HepG2 (cell line): Measurements from ENCODE around the gene CENPK. TPM values are rescaled to one million over a fixed set of nuclear protein-coding genes. Genes with fewer than 3 reads are reported as not detected.

Experiments used
- ATAC-seq: fragments of 200-7000 bp; cut with Tn5 transposase; 3 replicates; pipeline ENCODE4 v1.9.1; 2020; ENCODE audit warnings: mild to moderate bottlenecking, moderate library complexity
- BruUV-seq: library from RNA; stranded (reverse); fragments of 400-500 nt; replicated peaks from 2 replicates; lab custom pipeline; 2021; lab: Mats Ljungman, UMichigan
- CTCF ChIA-PET: fragments of 300-600 bp; formaldehyde crosslinking; extraction: SDS; loops from one replicate; lab custom pipeline; 2021; ENCODE audit warnings: low total read pairs, inconsistent platforms, low intra/inter-chr PET ratio; lab: Yijun Ruan, JAX
- POLR2A ChIA-PET: fragments of 350-600 bp; sonication (Branson Sonifier 250); formaldehyde crosslinking; loops from one replicate; lab custom pipeline; 2020; ENCODE audit warnings: antibody characterized with exemption, inconsistent platforms; lab: Yijun Ruan, JAX
- DNase-seq: peaks from one replicate; pipeline ENCODE4 v3.0.0-alpha.2; 2015; ENCODE audit warnings: low spot score
- FAIRE-seq: peaks from 3 replicates; lab custom pipeline; 2011; peaks lifted over from hg19 to GRCh38; lab: Jason Lieb, UNC
- H2AFZ ChIP-seq: one replicate; pipeline ENCODE4 v1.6.1; 2011; ENCODE audit warnings: low read length, inconsistent platforms
- H3K27ac ChIP-seq: fragments of 300-600 bp; 3 replicates; pipeline ENCODE4 v1.8.0; 2011; ENCODE audit warnings: mixed run types, mild to moderate bottlenecking, mixed read lengths, low read length, inconsistent platforms; ENCODE audit not compliant: insufficient read depth; ENCODE audit errors: extremely low read length
- H3K27me3 ChIP-seq, 2 experiments: fragments of 200-600 bp in 1 of 2; 2 replicates in 1 of 2; 3 replicates in 1 of 2; pipeline versions ENCODE4 v1.6.0 to v1.8.0; 2011; ENCODE audit warnings: low read length in 2 of 2, mild to moderate bottlenecking in 2 of 2, moderate library complexity in 2 of 2, inconsistent platforms in 1 of 2; ENCODE audit not compliant: insufficient read depth in 2 of 2, control insufficient read depth in 1 of 2
- H3K36me3 ChIP-seq, 2 experiments: fragments of 200-600 bp in 1 of 2; replicated peaks in 1 of 2; 2 replicates in 1 of 2; 3 replicates in 1 of 2; pipeline versions ENCODE4 v1.5.1 to v1.8.0; 2011; ENCODE audit warnings: low read length in 2 of 2, inconsistent platforms in 1 of 2; ENCODE audit not compliant: insufficient read depth in 2 of 2, control insufficient read depth in 1 of 2
- H3K4me1 ChIP-seq: 2 replicates; pipeline ENCODE4 v1.5.1; 2012; ENCODE audit warnings: low read length, inconsistent platforms; ENCODE audit not compliant: insufficient read depth
- H3K4me2 ChIP-seq: 2 replicates; pipeline ENCODE4 v1.6.0; 2011; ENCODE audit warnings: low read depth, low read length, inconsistent platforms
- H3K4me3 ChIP-seq, 3 experiments: fragments of 200-600 bp in 1 of 3; sonication (generic), shearing (Covaris generic) in 1 of 3; replicated peaks in 1 of 3; 2 replicates each; pipeline ENCODE4 v1.5.1; 2011 to 2016; ENCODE audit warnings: low read length in 3 of 3, inconsistent platforms in 2 of 3, low read depth in 2 of 3, mild to moderate bottlenecking in 2 of 3, control low read depth in 1 of 3, mixed read lengths in 1 of 3; ENCODE audit not compliant: insufficient read depth in 1 of 3
- H3K79me2 ChIP-seq: one replicate; pipeline ENCODE4 v1.6.1; 2011; ENCODE audit warnings: low read length, inconsistent platforms; ENCODE audit not compliant: insufficient read depth
- H3K9ac ChIP-seq: 2 replicates; pipeline ENCODE4 v1.6.0; 2011; ENCODE audit warnings: mild to moderate bottlenecking, low read depth, low read length, inconsistent platforms; ENCODE audit not compliant: insufficient read depth
- H3K9me3 ChIP-seq: 2 replicates; pipeline ENCODE4 v1.5.1; 2012; ENCODE audit warnings: mild to moderate bottlenecking, low read length
- H4K20me1 ChIP-seq: 2 replicates; pipeline ENCODE4 v1.6.0; 2011; ENCODE audit warnings: inconsistent platforms, mild to moderate bottlenecking, low read length, moderate library complexity; ENCODE audit not compliant: insufficient read depth
- DDIT3 ChIP-seq: sonication (generic); formaldehyde crosslinking; IDR thresholded peaks from 2 replicates; pipeline ENCODE4 v1.4.0; 2020; ENCODE audit warnings: mild to moderate bottlenecking, missing genetic modification reagents
- EED ChIP-seq: sonication (generic); formaldehyde crosslinking; IDR thresholded peaks from 2 replicates; pipeline ENCODE4 v1.5.0; 2020; ENCODE audit warnings: mild to moderate bottlenecking, missing genetic modification reagents
- FOXK1 ChIP-seq: sonication (generic); formaldehyde crosslinking; IDR thresholded peaks from 2 replicates; pipeline ENCODE4 v1.4.0; 2020; ENCODE audit warnings: low read depth, missing genetic modification reagents, borderline replicate concordance
- HDAC1 ChIP-seq: sonication (generic); formaldehyde crosslinking; IDR thresholded peaks from 2 replicates; pipeline ENCODE4 v1.5.1; 2020; ENCODE audit warnings: mild to moderate bottlenecking, missing genetic modification reagents
- HINFP ChIP-seq: sonication (generic); formaldehyde crosslinking; IDR thresholded peaks from 2 replicates; pipeline ENCODE4 v1.4.0; 2020; ENCODE audit warnings: low read depth, mild to moderate bottlenecking, missing genetic modification reagents
- HNRNPL ChIP-seq: fragments of 200-400 bp; formaldehyde crosslinking; IDR thresholded peaks from 2 replicates; pipeline ENCODE4 v1.6.1; 2017; ENCODE audit warnings: mild to moderate bottlenecking, low read depth, low read length
- KDM3A ChIP-seq: IDR thresholded peaks from 2 replicates; pipeline ENCODE4 v1.6.1; 2018; ENCODE audit warnings: low read depth, missing compliant biosample characterization
- MAF1 ChIP-seq: sonication (generic); formaldehyde crosslinking; IDR thresholded peaks from 2 replicates; pipeline ENCODE4 v1.5.0; 2020; ENCODE audit warnings: missing genetic modification reagents, borderline replicate concordance
- MXD3 ChIP-seq: IDR thresholded peaks from 2 replicates; pipeline ENCODE4 v1.6.1; 2016; ENCODE audit warnings: mild to moderate bottlenecking, missing biosample characterization, missing genetic modification reagents
- NCOR1 ChIP-seq: fragments of 200-600 bp; sonication (generic); IDR thresholded peaks from 2 replicates; pipeline ENCODE4 v1.7.0; 2017; ENCODE audit warnings: antibody characterized with exemption, low read length, borderline replicate concordance
- NR0B2 ChIP-seq: sonication (generic); formaldehyde crosslinking; IDR thresholded peaks from 2 replicates; pipeline ENCODE4 v1.4.0; 2020; ENCODE audit warnings: mild to moderate bottlenecking, missing genetic modification reagents
- RFXANK ChIP-seq: IDR thresholded peaks from 2 replicates; pipeline ENCODE4 v1.6.1; 2016
- SIX1 ChIP-seq: sonication (generic); formaldehyde crosslinking; IDR thresholded peaks from 2 replicates; pipeline ENCODE4 v1.4.0; 2020; ENCODE audit warnings: missing genetic modification reagents, borderline replicate concordance
- TGIF2 ChIP-seq: IDR thresholded peaks from 2 replicates; pipeline ENCODE4 v1.6.1; 2016; ENCODE audit warnings: control low read depth, missing compliant biosample characterization
- ZFP36 ChIP-seq: fragments of 150-350 bp; IDR thresholded peaks from 2 replicates; pipeline ENCODE4 v1.6.1; 2018; ENCODE audit warnings: borderline replicate concordance, low read length, low read depth; ENCODE audit not compliant: partially characterized antibody
- ZKSCAN1 ChIP-seq: fragments of 150-350 bp; IDR thresholded peaks from 2 replicates; pipeline ENCODE4 v1.6.1; 2014; ENCODE audit warnings: low read length
- ZNF260 ChIP-seq: sonication (generic); formaldehyde crosslinking; IDR thresholded peaks from 2 replicates; pipeline ENCODE4 v1.4.0; 2020; ENCODE audit warnings: missing genetic modification reagents, low read depth, mild to moderate bottlenecking, borderline replicate concordance
- ZNF383 ChIP-seq: sonication (generic); formaldehyde crosslinking; IDR thresholded peaks from 2 replicates; pipeline ENCODE4 v1.4.0; 2020; ENCODE audit warnings: missing genetic modification reagents, mild to moderate bottlenecking, borderline replicate concordance
- ZNF770 ChIP-seq: sonication (generic); formaldehyde crosslinking; IDR thresholded peaks from 2 replicates; pipeline ENCODE4 v1.5.0; 2020; ENCODE audit warnings: mild to moderate bottlenecking, missing genetic modification reagents
- WGBS: methylation state at CpG from one replicate; pipeline ENCODE4 v1.1.6; 2017; ENCODE audit warnings: low lambda C conversion rate; 5-methylcytosine and 5-hydroxymethylcytosine counted together
- in situ Hi-C: cut with HindIII; loops from 2 replicates; pipeline ENCODE4 v1.10.0; 2017; ENCODE audit warnings: low pct_unique_long_range_greater_than_20kb; ENCODE audit not compliant: extremely low pct_ligation_motif_present
- intact Hi-C: fragments of 100-400 bp; cut with micrococcal nuclease; formaldehyde crosslinking; loops from one replicate; pipeline ENCODE4 v1.10.0; 2022; ENCODE audit not compliant: unreplicated experiment
- polyA plus RNA-seq, 8 experiments: library from polyadenylated mRNA; depleted of rRNA in 3 of 8; stranded (reverse) in 7 of 8; unstranded in 1 of 8; fragments of >200 nt; fragmentation: Illumina TruSeq in 4 of 8; extraction: Trizol in 4 of 8; gene quantifications; 2 replicates each; pipeline versions ENCODE4 v1.2.1 to v1.2.3, GENCODE V29; 2011 to 2016; ENCODE audit warnings: low read depth in 4 of 8, missing spikeins in 1 of 8, mixed read lengths in 1 of 8; ENCODE audit not compliant: insufficient read depth in 1 of 8
- total RNA-seq, 5 experiments: library from RNA; depleted of rRNA; stranded (reverse); fragments of >200 nt; fragmentation: Illumina TruSeq; extraction: Trizol; gene quantifications; 2 replicates each; pipeline ENCODE4 v1.2.3, GENCODE V29; 2016; ENCODE audit warnings: low read depth in 1 of 5

The CENPK gene
- total and polyA plus RNA-seq, 2 of the 13 experiments (the other 11 are each of a cell fraction or from before 2014, with no cell fraction given) = 14.3 to 54.4 TPM

- TF ChIP-seq HINFP (CRISPR knock-in tag) = no peak
- no peak for TF ChIP-seq NCOR1
- no peak for TF ChIP-seq ZNF260 (CRISPR knock-in tag)
- no peak for TF ChIP-seq EED
- no peak for TF ChIP-seq ZFP36
- TF ChIP-seq HNRNPL = no peak
These were observed 81.8 kb downstream of the CENPK start (continued) for GRCh38 chr5:65481171-65481581.

- FAIRE-seq = peak; percentile 69
- TF ChIP-seq ZNF383 = no peak
- TF ChIP-seq HDAC1 (CRISPR knock-in tag) = no peak
- TF ChIP-seq RFXANK = no peak
- no peak for TF ChIP-seq MAF1 (CRISPR knock-in tag)
- TF ChIP-seq SIX1 (CRISPR knock-in tag) = no peak
- no peak for TF ChIP-seq MXD3 (CRISPR knock-in tag)
- TF ChIP-seq TGIF2 = no peak
- TF ChIP-seq KDM3A (CRISPR knock-in tag) = no peak
- TF ChIP-seq FOXK1 (CRISPR knock-in tag) = no peak
- TF ChIP-seq ZNF770 (CRISPR knock-in tag) = no peak
- no peak for TF ChIP-seq DDIT3 (CRISPR knock-in tag)
- no peak for TF ChIP-seq ZKSCAN1
- no peak for TF ChIP-seq NR0B2
These were observed 82.6 kb downstream of the CENPK start for GRCh38 chr5:65480306-65480865.

More at GRCh38 chr5:65480306-65480865, 82.6 kb downstream of the CENPK start:
- peak overlapping the region; percentile 51 for H3K9ac ChIP-seq
- no peaks in the 10 kb centered on the region for H4K20me1 ChIP-seq
- intact Hi-C loops = loop anchor here (5.0 kb wide), 3 partner anchors 153 to 843 kb away; no protein-coding TSS in a partner anchor
- no peaks in the 10 kb centered on the region; a peak in 1 of 5 replicates for H3K27me3 ChIP-seq
- DNase-seq = peak; percentile 73
- no peaks in the 10 kb centered on the region for H3K79me2 ChIP-seq
- no peaks in the 10 kb centered on the region for H3K36me3 ChIP-seq
- ATAC-seq = peak; percentile 76
- ChIA-PET POLR2A (interaction anchor here (0.8 kb wide), 2 partner anchors 377 to 541 kb away, joined by 3 to 4 read pairs; no protein-coding TSS in a partner anchor), CTCF (no interaction called here)
- H3K4me3 ChIP-seq = peak overlapping the region; percentile 61 to 73 (median 67)
- WGBS = 1% methylated on average over 15 of the region's 15 CpGs
- H2AFZ ChIP-seq = peak overlapping the region; percentile 72
- in situ Hi-C loops = loop anchor here (5.0 to 25.0 kb wide), 5 partner anchors 263 to 843 kb away; no protein-coding TSS in a partner anchor
- no peaks in the 10 kb centered on the region for H3K9me3 ChIP-seq
- H3K27ac ChIP-seq = peak overlapping the region; percentile 55
- peaks cover 17% of the 10 kb centered on the region for H3K4me1 ChIP-seq
- peak overlapping the region; percentile 95 for H3K4me2 ChIP-seq
- no TSS peak for BruUV-seq
